Thyroid gland (tissue), 4 donors: Measurements from ENCODE around the gene ZSWIM5.

ENCODE experiments used
- POLR2A ChIP-seq, 2 donors: fragments of 450-650 bp; IDR thresholded peaks; one replicate each; pipeline ENCODE4 v1.6.1; 2017; ENCODE audit warnings: antibody characterized with exemption in 2 of 2, mild to moderate bottlenecking in 2 of 2, moderate library complexity in 1 of 2
- TF ChIP-seq, protein P1 (sequence below), 6 experiments: fragments of 200-600 bp in 3 of 6; fragments of 450-650 bp in 3 of 6; sonication (generic) in 3 of 6; IDR thresholded peaks; one replicate each; pipeline ENCODE4 v1.5.1; 2016 to 2019; ENCODE audit warnings: antibody characterized with exemption in 6 of 6, mild to moderate bottlenecking in 2 of 6, inconsistent platforms in 1 of 6, moderate library complexity in 1 of 6

DNA sequence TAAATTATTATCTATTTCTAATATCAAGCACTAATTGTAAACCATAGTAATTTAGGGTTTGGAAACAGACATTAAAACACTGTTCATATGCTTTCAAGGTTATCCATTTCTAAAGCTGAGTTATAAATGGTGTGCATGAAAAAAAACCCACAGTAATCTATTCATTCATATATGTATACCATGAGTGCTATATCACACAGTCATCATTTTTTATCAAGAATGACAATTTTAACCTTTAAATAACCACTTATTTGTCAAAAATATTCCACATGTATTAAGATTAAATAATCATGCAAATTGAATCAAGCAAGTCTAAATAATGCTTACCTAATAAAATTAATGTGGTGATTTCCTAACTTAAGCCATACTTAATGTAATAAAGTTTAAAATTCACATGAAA lies 6.0 kb downstream of the ZSWIM5 start:
- TF ChIP-seq POLR2A (IDR thresholded peaks at IDR 0.05), result no peak
- TF ChIP-seq, protein P1, sequence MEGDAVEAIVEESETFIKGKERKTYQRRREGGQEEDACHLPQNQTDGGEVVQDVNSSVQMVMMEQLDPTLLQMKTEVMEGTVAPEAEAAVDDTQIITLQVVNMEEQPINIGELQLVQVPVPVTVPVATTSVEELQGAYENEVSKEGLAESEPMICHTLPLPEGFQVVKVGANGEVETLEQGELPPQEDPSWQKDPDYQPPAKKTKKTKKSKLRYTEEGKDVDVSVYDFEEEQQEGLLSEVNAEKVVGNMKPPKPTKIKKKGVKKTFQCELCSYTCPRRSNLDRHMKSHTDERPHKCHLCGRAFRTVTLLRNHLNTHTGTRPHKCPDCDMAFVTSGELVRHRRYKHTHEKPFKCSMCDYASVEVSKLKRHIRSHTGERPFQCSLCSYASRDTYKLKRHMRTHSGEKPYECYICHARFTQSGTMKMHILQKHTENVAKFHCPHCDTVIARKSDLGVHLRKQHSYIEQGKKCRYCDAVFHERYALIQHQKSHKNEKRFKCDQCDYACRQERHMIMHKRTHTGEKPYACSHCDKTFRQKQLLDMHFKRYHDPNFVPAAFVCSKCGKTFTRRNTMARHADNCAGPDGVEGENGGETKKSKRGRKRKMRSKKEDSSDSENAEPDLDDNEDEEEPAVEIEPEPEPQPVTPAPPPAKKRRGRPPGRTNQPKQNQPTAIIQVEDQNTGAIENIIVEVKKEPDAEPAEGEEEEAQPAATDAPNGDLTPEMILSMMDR (IDR thresholded peaks at IDR 0.05), result no peak
